Natural killer cell (primary cell): Measurements from ENCODE around the gene ZC3H10. TPM values are rescaled to one million over a fixed set of nuclear protein-coding genes. Genes with fewer than 3 reads are reported as not detected.
"Not testable (repeated sequence)": the region's sequence is repeated elsewhere in the genome, so short reads cannot be mapped to it uniquely, and the experiment has no call there.

ENCODE experiments used
- ATAC-seq, 3 donors: fragments of 150-1000 bp in 2 of 3; fragments of 200-7000 bp in 1 of 3; cut with Tn5 transposase; 1 replicate in 1 of 3; 2 replicates in 2 of 3; pipeline ENCODE4 v1.10.0; 2021; ENCODE audit warnings: mild to moderate bottlenecking in 2 of 3, moderate library complexity in 2 of 3
- DNase-seq, 2 donors: peaks; one replicate each; pipeline versions ENCODE4 v3.0.0 to v3.0.0-alpha.2; 2013 to 2021; ENCODE audit warnings: mixed read lengths in 1 of 2
- H3K27ac ChIP-seq: one replicate; pipeline ENCODE4 v1.5.1; 2013; ENCODE audit warnings: mild to moderate bottlenecking, low read length
- H3K27me3 ChIP-seq: one replicate; pipeline ENCODE4 v1.6.1; 2013; ENCODE audit warnings: low read length; ENCODE audit not compliant: control insufficient read depth, insufficient read depth
- H3K36me3 ChIP-seq: one replicate; pipeline ENCODE4 v1.6.1; 2013; ENCODE audit warnings: low read length; ENCODE audit not compliant: control insufficient read depth, insufficient read depth
- H3K4me1 ChIP-seq: one replicate; pipeline ENCODE4 v1.6.1; 2013; ENCODE audit warnings: low read length; ENCODE audit not compliant: control insufficient read depth, insufficient read depth
- H3K4me3 ChIP-seq: one replicate; pipeline ENCODE4 v1.5.1; 2013; ENCODE audit warnings: low read length
- H3K9me3 ChIP-seq: one replicate; pipeline ENCODE4 v1.6.1; 2013; ENCODE audit warnings: low read length; ENCODE audit not compliant: control insufficient read depth, insufficient read depth
- H3K27ac Mint-ChIP-seq, 2 donors: one replicate each; pipeline ENCODE4 v1.8.0; 2022; ENCODE audit warnings: mild to moderate bottlenecking in 2 of 2, mixed read lengths in 2 of 2, moderate library complexity in 1 of 2
- H3K27me3 Mint-ChIP-seq, 2 donors: one replicate each; pipeline ENCODE4 v1.8.0; 2022; ENCODE audit warnings: low read depth in 2 of 2, mixed read lengths in 2 of 2
- H3K36me3 Mint-ChIP-seq: one replicate; pipeline ENCODE4 v1.8.0; 2022; ENCODE audit warnings: mixed read lengths
- H3K4me1 Mint-ChIP-seq, 2 donors: one replicate each; pipeline ENCODE4 v1.8.0; 2022; ENCODE audit warnings: mixed read lengths in 2 of 2
- H3K4me3 Mint-ChIP-seq: one replicate; pipeline ENCODE4 v1.8.0; 2022; ENCODE audit warnings: mild to moderate bottlenecking, moderate library complexity, mixed read lengths
- H3K9me3 Mint-ChIP-seq, 2 donors: one replicate each; pipeline ENCODE4 v1.8.0; 2022; ENCODE audit warnings: mixed read lengths in 2 of 2
- WGBS: methylation state at CpG from one replicate; pipeline ENCODE4 v1.1.7; 2013; ENCODE audit warnings: missing lambda C conversion rate; ENCODE audit not compliant: insufficient coverage; 5-methylcytosine and 5-hydroxymethylcytosine counted together
- intact Hi-C: fragments of 100-400 bp; cut with micrococcal nuclease; formaldehyde crosslinking; loops from one replicate; pipeline ENCODE4 v1.14.2; 2022
- total RNA-seq, 4 donors: library from RNA; stranded (reverse); fragments of 120-200 nt in 1 of 4; gene quantifications; one replicate each; pipeline versions ENCODE4 v1.2.3 to v1.2.4, GENCODE V29; 2013 to 2022
- TF ChIP-seq, protein P1 (sequence below): fragments of 200-600 bp; IDR thresholded peaks from one replicate; pipeline ENCODE4 v1.8.0; 2022; ENCODE audit warnings: antibody characterized with exemption

ZC3H10 gene
- total RNA-seq, 3 donors from 2014 or later (not counting 1 experiment from before 2014, with no cell fraction given), result 12.0 to 24.3 (median 16.2) TPM

DNA sequence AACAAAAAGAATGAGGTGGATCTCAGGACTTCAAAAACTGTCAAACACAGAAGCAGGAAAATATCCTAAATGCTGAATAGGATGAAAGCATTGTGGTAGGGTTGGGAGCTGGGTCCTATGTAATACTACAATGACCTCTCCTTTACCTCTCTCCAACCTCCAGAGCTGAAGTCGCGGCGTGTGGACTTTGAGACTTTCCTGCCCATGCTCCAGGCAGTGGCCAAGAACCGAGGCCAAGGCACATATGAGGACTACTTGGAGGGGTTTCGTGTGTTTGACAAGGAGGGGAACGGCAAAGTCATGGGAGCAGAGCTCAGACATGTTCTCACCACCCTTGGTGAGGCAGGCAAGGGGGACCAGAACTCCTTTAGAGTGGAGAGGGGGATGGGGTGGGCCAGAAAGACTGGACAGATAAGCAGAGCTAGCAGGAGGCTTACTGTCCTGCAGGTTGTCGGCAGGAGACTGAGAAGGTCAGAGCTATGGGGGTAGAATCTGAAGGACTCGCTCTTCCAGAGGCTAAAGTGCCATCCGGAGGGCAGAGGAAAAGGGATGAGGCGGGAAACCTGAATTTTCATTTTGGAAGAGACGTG, 37.3 kb downstream of the ZC3H10 start:
- Mint-ChIP-seq H3K9me3 (no peaks in the 10 kb centered on the region), H3K27me3 (no peaks in the 10 kb centered on the region), H3K4me3 (peak overlapping the region; percentile 55), H3K36me3 (no peaks in the 10 kb centered on the region), H3K27ac (peak overlapping the region in 1 of 2 donors; percentile 12), H3K4me1 (peaks cover 39 to 63% of the 10 kb centered on the region in 2 donors)
- no peak overlapping the region for H3K27ac ChIP-seq
- H3K9me3 ChIP-seq, result no peaks in the 10 kb centered on the region
- ATAC-seq (no peak), DNase-seq (no peak)
- no peaks in the 10 kb centered on the region for H3K27me3 ChIP-seq
- peaks cover 10% of the 10 kb centered on the region for H3K36me3 ChIP-seq
- intact Hi-C loops, result loop anchor here (10.0 kb wide), 1 partner anchor 111 kb away; the partner anchor contains the start of gene RPS26
- TF ChIP-seq, protein P1, sequence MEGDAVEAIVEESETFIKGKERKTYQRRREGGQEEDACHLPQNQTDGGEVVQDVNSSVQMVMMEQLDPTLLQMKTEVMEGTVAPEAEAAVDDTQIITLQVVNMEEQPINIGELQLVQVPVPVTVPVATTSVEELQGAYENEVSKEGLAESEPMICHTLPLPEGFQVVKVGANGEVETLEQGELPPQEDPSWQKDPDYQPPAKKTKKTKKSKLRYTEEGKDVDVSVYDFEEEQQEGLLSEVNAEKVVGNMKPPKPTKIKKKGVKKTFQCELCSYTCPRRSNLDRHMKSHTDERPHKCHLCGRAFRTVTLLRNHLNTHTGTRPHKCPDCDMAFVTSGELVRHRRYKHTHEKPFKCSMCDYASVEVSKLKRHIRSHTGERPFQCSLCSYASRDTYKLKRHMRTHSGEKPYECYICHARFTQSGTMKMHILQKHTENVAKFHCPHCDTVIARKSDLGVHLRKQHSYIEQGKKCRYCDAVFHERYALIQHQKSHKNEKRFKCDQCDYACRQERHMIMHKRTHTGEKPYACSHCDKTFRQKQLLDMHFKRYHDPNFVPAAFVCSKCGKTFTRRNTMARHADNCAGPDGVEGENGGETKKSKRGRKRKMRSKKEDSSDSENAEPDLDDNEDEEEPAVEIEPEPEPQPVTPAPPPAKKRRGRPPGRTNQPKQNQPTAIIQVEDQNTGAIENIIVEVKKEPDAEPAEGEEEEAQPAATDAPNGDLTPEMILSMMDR, result no peak
- H3K4me3 ChIP-seq, result no peak overlapping the region
- H3K4me1 ChIP-seq, result peaks cover 45% of the 10 kb centered on the region
- 96% methylated on average over 11 of the region's 11 CpGs for WGBS

DNA sequence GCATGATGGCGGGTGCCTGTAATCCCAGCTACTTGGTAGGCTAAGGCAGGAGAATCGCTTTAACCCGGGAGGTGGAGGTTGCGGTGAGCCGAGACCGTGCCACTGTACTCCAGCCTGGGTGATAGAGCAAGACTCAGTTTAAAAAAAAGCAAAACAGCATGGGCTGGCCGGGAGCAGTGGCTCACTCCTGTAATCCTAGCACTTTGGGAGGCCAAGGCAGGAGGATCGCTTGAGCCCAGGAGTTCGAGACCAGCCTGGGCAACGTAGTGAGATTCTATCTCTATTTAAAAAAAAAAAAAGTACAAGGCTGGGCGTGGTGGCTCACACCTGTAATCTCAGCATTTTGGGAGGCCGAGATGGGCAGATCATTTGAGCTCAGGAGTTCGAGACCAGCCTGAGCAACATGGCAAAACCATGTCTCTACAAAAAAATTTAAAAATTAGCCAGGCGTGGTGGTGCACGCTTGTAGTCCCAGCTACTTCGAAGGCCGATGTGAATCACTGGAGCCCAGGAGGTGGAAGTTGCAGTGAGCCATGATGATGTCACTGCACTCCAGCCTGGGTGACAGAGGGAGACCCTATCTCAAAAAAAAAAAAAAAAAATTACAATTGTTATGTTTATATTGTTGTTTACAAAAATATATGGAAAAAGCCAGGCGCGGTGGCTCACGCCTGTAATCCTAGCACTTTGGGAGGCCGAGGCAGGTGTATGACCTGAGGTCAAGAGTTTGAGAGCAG, 38.6 kb downstream of the ZC3H10 start:
- intact Hi-C loops, result loop anchor here (10.0 kb wide), 1 partner anchor 112 kb away; the partner anchor contains the start of gene RPS26
- peaks cover 52% of the 10 kb centered on the region for H3K4me1 ChIP-seq
- H3K27ac ChIP-seq, result peak overlapping the region; percentile 95

DNA sequence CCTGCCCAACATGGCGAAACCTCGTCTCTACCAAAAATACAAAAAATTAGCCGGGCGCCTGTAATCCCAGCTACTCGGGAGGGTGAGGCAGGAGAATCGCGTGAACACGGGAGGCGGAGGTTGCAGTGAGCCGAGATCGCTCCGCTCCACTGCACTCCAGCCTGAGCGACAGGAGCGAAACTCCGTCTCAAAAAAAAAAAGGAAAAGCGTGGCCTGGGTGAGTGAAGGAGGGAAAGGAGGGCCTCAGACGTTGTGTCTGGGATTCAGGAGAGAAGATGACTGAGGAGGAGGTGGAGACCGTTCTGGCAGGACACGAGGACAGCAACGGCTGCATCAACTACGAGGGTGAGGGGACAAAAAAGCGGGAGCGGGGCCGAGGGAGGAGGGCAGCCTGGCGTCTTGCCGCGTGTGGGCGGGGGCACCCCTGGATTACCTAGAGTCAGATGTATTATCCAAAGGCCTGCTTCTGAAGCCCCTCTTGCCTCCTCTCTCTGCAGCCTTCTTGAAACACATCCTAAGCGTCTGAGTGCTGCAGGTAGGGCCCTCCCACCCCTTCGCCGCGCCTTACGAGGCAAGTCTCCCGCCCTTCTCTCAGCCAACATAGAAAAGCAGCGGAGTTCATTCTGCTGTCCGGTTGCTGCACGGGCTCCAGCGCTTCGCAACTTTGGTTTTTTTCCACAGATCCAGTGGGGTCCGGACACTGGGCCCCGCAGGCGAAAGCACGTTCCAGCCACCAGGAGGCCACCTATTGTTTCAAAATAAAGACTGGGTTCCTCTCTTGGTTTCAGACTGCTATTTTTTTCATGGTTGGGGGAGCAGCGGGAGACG, 39.3 kb downstream of the ZC3H10 start:
- Mint-ChIP-seq H3K36me3 (no peaks in the 10 kb centered on the region), H3K27me3 (no peaks in the 10 kb centered on the region), H3K4me3 (peak overlapping the region; percentile 96), H3K4me1 (peaks cover 44 to 65% of the 10 kb centered on the region in 2 donors), H3K9me3 (no peaks in the 10 kb centered on the region), H3K27ac (peak overlapping the region; percentile 96 to 98)
- Histone ChIP-seq H3K4me3 (peak overlapping the region; percentile 62), H3K27ac (peak overlapping the region; percentile 95), H3K4me1 (peaks cover 48% of the 10 kb centered on the region), H3K27me3 (no peaks in the 10 kb centered on the region), H3K36me3 (peaks cover 30% of the 10 kb centered on the region), H3K9me3 (no peaks in the 10 kb centered on the region)
- TF ChIP-seq, protein P1, result no peak
- ATAC-seq (peak; percentile 22 to 24 (median 23)), DNase-seq (peak; percentile 37 to 78)
- intact Hi-C loops, result loop anchor here (1.0 to 10.0 kb wide), 2 partner anchors 39 to 113 kb away; partner anchors contain the start of genes RPS26 and ZC3H10
- 11% methylated on average over 43 of the region's 45 CpGs for whole genome bisulfite sequencing

More for the DNA sequence above, 38.6 kb downstream of the ZC3H10 start:
- not testable (repeated sequence) for H3K9me3 ChIP-seq, ATAC-seq, H3K27me3 ChIP-seq, H3K36me3 Mint-ChIP-seq, DNase-seq, H3K27me3 Mint-ChIP-seq, H3K9me3 Mint-ChIP-seq
- Histone ChIP-seq H3K36me3 (peaks cover 23% of the 10 kb centered on the region), H3K4me3 (peak overlapping the region; percentile 62)
- Mint-ChIP-seq H3K4me1 (peaks cover 46 to 65% of the 10 kb centered on the region in 2 donors), H3K4me3 (peak overlapping the region; percentile 96), H3K27ac (peak overlapping the region; percentile 96 to 98)
- WGBS, result 97% methylated on average over 21 of the region's 21 CpGs
